Fibroblast of skin of left quadriceps (primary cell): ENCODE measurements around the gene AMBRA1.
"Not testable (repeated sequence)": the region's sequence is repeated elsewhere in the genome, so short reads cannot be mapped to it uniquely, and the experiment has no call there.

Experiments
- DNase-seq, 2 experiments: peaks; one replicate each; pipeline ENCODE4 v3.0.0-alpha.2; 2013; ENCODE audit warnings: low read depth in 2 of 2

The AMBRA1 gene

DNA sequence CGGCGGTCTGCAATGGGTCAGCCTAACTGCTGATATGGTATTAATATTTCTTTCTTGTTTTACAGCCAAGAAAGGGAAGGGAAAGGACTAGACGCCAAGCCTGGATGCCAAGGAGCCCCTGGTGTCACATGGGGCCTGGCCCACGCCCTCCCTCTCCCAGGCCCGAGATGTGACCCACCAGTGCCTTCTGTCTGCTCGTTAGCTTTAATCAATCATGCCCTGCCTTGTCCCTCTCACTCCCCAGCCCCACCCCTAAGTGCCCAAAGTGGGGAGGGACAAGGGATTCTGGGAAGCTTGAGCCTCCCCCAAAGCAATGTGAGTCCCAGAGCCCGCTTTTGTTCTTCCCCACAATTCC is 210.4 kb downstream of the AMBRA1 start:
- DNase-seq: no peak

DNA sequence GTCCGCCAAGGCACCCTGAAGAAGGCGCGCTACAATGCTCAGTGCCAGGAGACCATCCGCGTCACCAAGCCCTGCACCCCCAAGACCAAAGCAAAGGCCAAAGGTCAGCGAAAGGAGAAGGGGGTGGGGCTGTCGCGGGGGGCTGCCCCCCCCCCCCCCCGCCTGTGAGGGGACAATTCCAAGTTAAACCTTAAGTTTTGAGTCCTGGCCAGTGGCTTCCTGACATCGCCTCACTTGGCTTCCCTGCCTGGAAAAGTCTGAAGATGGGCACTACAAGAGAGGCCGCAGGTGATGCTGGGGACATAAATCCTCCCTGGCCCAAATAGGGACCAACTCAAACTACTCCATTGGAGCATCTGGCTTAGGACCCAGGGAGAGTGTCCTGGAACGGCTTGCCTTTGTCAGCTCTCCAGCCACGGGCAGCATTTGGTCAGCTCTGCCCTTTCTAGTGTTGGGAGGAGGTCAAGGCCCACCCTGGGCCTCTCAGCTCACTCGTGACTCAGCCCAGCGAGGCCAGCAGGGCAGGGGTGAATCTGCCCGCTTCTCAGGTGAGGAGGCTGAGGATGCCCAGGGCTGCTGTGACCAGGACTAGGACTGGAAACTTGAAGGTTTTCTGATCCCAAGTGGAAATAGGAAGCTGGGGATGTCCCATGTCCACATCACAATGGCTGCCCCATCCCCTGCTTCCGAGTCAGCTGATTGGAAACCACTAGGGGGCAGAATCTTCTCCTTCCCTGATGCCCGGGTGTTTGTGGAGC is 211.0 kb downstream of the AMBRA1 start:
- DNase-seq: no peak

- DNase-seq: no peak
Measured at GRCh38 chr11:46381819-46382645, 211.8 kb downstream of the AMBRA1 start.

GRCh38 chr11:46381048-46381818 is 212.6 kb downstream of the AMBRA1 start, which contains the start of gene MDK:
TSS of gene MDK (plus strand) at chr11:46381669. CDS start at chr11:46382058, 389 bp downstream.
- no peak for DNase-seq

- no peak for DNase-seq
Measured at GRCh38 chr11:46380340-46381047, 213.3 kb downstream of the AMBRA1 start.

GRCh38 chr11:46379482-46380293 is 214.1 kb downstream of the AMBRA1 start:
- not testable (repeated sequence) for DNase-seq

DNA sequence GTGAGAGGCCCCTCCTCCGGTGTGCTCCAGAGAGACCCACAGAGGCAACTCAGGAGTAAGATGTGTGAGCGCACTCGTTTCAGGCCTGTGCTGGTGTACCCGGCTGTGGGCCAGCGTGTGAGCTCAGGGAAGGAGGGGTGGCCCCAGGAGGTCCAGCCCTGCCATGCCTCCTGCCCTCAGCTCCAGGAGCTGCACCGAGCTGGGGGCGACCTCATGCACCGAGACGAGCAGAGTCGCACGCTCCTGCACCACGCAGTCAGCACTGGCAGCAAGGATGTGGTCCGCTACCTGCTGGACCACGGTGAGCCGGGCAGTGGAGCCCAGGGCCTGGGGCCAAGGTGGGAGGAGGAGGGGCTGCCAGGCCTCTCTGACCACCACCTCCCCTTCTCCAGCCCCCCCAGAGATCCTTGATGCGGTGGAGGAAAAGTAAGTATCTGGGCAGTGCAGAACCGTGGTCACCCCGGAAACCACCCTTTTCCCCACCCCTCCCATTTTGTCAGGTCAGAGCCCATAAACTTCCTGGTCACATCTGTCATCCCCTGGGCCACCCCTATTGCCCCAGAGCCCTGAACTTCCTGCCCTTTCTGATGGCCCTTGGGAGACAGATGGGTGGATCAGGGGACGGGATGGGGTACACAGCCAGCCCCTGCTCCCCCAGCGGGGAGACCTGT is 214.9 kb downstream of the AMBRA1 start:
- no peak for DNase-seq

DNA sequence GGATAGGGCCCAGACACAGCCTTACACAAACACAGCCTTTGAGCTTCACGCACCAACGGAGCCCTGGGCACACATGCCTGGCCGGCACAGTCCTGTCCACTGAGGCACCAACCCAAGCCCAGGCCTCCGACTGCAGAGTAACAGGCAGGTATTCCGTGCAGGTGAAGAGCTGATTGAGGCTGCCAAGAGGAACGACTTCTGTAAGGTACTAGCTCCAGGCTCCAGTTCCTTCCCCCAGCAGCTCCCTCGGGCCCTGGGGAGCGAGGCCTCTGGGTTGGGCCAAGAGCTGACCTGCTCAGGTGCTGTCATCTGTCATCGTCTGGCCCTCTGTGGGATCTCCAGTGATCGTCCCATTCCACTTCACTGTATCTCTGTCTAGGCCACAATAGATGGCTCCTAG is 215.5 kb downstream of the AMBRA1 start:
- no peak for DNase-seq

GRCh38 chr11:46377831-46378230 is 216.0 kb downstream of the AMBRA1 start:
- DNase-seq: no peak

GRCh38 chr11:46377290-46377689 is 216.5 kb downstream of the AMBRA1 start:
- no peak for DNase-seq

DNA sequence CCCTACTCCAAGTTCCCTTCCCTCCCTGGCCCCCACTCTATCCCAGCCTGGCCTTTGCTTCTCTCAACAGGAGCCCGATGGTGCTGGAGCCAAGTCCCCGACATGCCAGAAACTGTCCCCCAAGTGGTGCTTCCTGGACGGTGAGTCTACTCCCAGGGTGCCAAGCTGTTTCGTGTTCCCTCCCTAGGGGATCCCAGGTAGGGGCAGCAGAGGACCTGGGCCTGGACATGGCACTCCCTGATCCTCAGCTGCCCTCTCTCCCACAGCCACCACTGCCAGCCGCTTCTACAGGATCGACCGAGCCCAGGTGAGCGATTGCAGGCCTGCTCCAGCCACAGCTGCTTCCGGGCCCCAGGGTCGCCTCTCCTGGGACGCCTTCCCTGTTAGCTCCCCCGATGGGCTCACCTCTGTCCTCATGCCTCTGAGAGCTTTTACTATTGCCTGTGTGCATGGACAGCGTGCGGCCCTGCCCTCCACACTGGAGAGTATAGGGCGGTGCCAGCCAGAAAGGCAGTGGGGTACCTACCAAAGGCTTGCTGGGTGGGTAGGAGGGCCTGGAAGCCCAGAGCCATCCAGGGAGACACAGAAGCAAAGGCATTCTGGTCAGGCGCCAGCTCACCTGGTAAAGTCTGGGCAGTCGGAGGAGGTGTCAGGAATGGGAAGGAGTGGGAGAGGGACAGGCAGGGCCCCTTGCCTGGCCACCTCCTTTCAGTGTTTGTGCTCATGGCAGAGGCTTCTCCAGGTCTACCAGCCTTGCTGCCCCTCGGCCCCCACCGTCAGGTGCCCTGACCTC is 217.4 kb downstream of the AMBRA1 start:
- DNase-seq: no peak

- no peak for DNase-seq
Measured at GRCh38 chr11:46375392-46376101, 218.3 kb downstream of the AMBRA1 start.

DNA sequence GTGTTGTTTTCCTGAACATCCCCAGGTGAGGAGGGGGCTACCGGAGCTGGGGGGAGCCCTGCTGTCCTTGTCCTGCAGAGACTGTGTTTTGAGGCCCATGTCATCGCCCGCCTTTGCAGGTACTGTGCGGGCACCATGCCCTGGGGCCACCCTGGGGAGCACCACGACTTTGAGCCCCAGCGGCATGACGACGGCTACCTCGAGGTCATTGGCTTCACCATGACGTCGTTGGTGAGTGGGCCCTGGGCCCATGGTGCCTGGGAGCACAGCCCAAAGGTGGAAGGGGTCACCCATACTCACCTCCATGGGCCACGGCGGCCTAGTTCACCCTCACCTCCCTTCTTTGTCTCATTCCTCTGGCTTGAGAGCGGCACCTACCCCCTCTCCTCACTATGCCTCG is 219.0 kb downstream of the AMBRA1 start:
- DNase-seq: no peak

GRCh38 chr11:46373787-46374740 is 219.8 kb downstream of the AMBRA1 start:
- DNase-seq: no peak

GRCh38 chr11:46372501-46372900 is 221.3 kb downstream of the AMBRA1 start:
- DNase-seq: not testable (repeated sequence)

DNA sequence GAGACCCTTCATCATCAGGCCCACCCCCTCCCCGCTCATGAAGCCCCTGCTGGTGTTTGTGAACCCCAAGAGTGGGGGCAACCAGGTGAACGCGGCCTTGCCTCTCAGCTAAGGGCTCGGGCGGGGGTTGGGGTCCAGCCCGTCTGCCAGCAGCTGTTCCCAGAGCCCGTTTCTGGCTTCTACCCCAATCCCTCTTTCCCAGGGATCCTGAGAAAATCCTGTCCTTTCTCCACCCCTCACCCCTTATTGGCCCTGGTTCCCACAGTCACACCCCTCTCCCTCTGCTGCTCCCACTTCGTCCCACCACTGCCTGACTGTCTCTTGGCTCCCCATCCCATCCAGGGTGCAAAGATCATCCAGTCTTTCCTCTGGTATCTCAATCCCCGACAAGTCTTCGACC is 221.7 kb downstream of the AMBRA1 start:
- DNase-seq: no peak

DNA sequence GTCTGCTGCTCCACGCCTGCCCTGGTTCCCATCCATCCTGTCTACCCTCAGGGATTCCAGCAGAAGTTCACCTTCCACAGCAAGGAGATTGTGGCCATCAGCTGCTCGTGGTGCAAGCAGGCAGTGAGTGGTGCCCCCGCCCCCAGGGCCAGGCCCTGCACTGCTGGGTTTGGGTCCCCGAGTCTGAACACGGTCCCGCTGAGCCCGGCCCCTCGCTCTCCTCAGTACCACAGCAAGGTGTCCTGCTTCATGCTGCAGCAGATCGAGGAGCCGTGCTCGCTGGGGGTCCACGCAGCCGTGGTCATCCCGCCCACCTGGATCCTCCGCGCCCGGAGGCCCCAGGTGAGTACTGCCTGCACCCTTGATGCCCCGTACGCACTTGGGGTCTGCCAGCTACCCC is 222.6 kb downstream of the AMBRA1 start:
- not testable (repeated sequence) for DNase-seq

DNA sequence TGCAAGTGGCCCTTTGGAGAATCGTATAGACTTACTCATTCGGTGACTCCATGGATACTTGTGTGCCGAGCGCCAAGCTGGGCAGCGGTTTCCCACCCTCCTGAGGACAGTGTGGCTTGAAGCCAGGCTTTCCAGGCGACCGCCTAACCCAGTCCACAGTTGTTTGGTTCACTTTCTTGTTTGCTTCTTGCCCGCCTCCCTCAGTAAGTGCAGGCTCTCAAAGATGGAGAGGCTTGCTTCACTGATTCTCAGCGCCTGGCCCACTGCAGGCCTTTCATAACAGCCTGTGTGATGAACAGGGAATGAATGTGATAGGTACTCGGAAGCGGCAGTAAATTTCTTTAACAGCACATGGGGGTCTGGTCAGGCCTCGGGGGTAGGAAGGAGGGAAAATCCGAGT is 223.6 kb downstream of the AMBRA1 start:
- no peak for DNase-seq
